Hepatocyte (in vitro differentiated cells): ENCODE measurements around the gene ITGB8. TPM values are rescaled to one million over a fixed set of nuclear protein-coding genes. Genes with fewer than 3 reads are reported as not detected.

Experiments
- DNase-seq: peaks from one replicate; pipeline ENCODE4 v3.0.0-alpha.2; 2016; ENCODE audit warnings: low spot score
- H2AFZ ChIP-seq: fragments of 200-600 bp; sonication (generic); 2 replicates; pipeline ENCODE4 v1.6.0; 2016; ENCODE audit warnings: antibody characterized with exemption, mild to moderate bottlenecking
- H3K27ac ChIP-seq: fragments of 200-600 bp; sonication (generic); 2 replicates; pipeline ENCODE4 v1.5.1; 2016; ENCODE audit warnings: mild to moderate bottlenecking
- H3K27me3 ChIP-seq: fragments of 200-600 bp; sonication (generic); 2 replicates; pipeline ENCODE4 v1.6.1; 2016
- H3K36me3 ChIP-seq: fragments of 200-600 bp; sonication (generic); replicated peaks from 2 replicates; pipeline ENCODE4 v1.5.1; 2016; ENCODE audit warnings: low read depth; ENCODE audit not compliant: insufficient read depth
- H3K4me1 ChIP-seq: fragments of 200-600 bp; sonication (generic); 2 replicates; pipeline ENCODE4 v1.5.1; 2016; ENCODE audit warnings: mild to moderate bottlenecking, moderate library complexity; ENCODE audit not compliant: insufficient read depth
- H3K4me2 ChIP-seq: fragments of 200-600 bp; sonication (generic); 2 replicates; pipeline ENCODE4 v1.6.0; 2016
- H3K4me3 ChIP-seq: fragments of 200-600 bp; sonication (generic); 2 replicates; pipeline ENCODE4 v1.5.1; 2016; ENCODE audit warnings: mild to moderate bottlenecking
- H3K79me2 ChIP-seq: fragments of 200-600 bp; sonication (generic); 2 replicates; pipeline ENCODE4 v1.6.0; 2017; ENCODE audit warnings: mild to moderate bottlenecking
- H3K9me2 ChIP-seq: fragments of 200-600 bp; sonication (generic); replicated peaks from 2 replicates; pipeline ENCODE4 v1.6.0; 2017; ENCODE audit warnings: mild to moderate bottlenecking; ENCODE audit not compliant: insufficient read depth
- H3K9me3 ChIP-seq: fragments of 200-600 bp; sonication (generic); 2 replicates; pipeline ENCODE4 v1.5.1; 2016; ENCODE audit warnings: low read depth, mild to moderate bottlenecking
- H4K20me1 ChIP-seq: fragments of 200-600 bp; sonication (generic); 2 replicates; pipeline ENCODE4 v1.6.0; 2016; ENCODE audit warnings: mild to moderate bottlenecking; ENCODE audit not compliant: insufficient read depth, poor library complexity, severe bottlenecking
- CTCF ChIP-seq: fragments of 200-600 bp; sonication (generic); IDR thresholded peaks from 2 replicates; pipeline ENCODE4 v1.5.1; 2016; ENCODE audit warnings: antibody characterized with exemption, mild to moderate bottlenecking; ENCODE audit not compliant: poor library complexity
- EZH2 ChIP-seq: fragments of 200-600 bp; sonication (generic); IDR thresholded peaks from 2 replicates; pipeline ENCODE4 v1.6.1; 2016; ENCODE audit warnings: antibody characterized with exemption, mild to moderate bottlenecking, borderline replicate concordance
- EZH2phosphoT487 ChIP-seq: fragments of 200-600 bp; sonication (generic); IDR thresholded peaks from one replicate; pipeline ENCODE4 v1.6.1; 2018; ENCODE audit warnings: antibody characterized with exemption, mild to moderate bottlenecking, low read depth, moderate library complexity; ENCODE audit not compliant: unreplicated experiment, severe bottlenecking
- WGBS: methylation state at CpG from one replicate; pipeline ENCODE4 v1.1.6; 2016; ENCODE audit warnings: low lambda C conversion rate; ENCODE audit errors: missing lambda C conversion rate; 5-methylcytosine and 5-hydroxymethylcytosine counted together
- polyA plus RNA-seq: library from polyadenylated mRNA; unstranded; fragments of >200 nt; fragmentation: Nextera tagmentation; extraction: Ambion mirVana; gene quantifications from 2 replicates; pipeline ENCODE4 v1.2.1, GENCODE V29; 2016
- total RNA-seq: library from RNA; depleted of rRNA; stranded (reverse); fragments of >200 nt; gene quantifications from 2 replicates; pipeline ENCODE4 v1.2.3, GENCODE V29; 2014

ITGB8 gene
- total and polyA plus RNA-seq, 2 experiments from 2014 or later = 7.2 to 37.0 TPM

DNA sequence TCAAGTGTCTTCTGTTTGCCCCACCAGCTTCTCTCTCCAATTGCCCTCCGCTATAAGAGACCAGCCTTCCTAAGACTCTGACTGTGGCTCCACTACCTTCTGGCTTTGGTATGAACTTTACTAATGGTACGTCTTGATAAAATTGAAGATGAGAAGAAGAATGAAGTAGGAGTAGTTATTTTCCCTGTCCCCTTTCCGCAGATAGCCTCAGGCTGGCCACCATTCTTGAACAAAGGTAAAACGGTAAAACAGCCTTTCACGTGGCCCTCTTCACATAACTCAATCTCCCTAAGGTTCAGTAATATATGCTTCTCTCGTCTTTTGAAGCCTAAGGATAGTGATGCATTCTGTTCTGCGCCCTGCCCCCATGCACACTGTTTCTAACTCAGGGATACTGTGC lies 9.9 kb upstream of the ITGB8 start:
- no peaks in the 10 kb centered on the region for H3K79me2 ChIP-seq
- H3K4me1 ChIP-seq = no peaks in the 10 kb centered on the region
- DNase-seq = no peak
- 90% methylated on average over 7 of the region's 7 CpGs for WGBS
- H3K4me3 ChIP-seq = no peak overlapping the region
- no peak overlapping the region for H3K27ac ChIP-seq
- TF ChIP-seq CTCF = no peak
- TF ChIP-seq EZH2phosphoT487 = no peak
- TF ChIP-seq EZH2 = no peak
- no peaks in the 10 kb centered on the region for H3K9me2 ChIP-seq
- no peak overlapping the region for H2AFZ ChIP-seq
- no peaks in the 10 kb centered on the region for H4K20me1 ChIP-seq
- H3K27me3 ChIP-seq = no peaks in the 10 kb centered on the region
- H3K4me2 ChIP-seq = no peak overlapping the region
- H3K36me3 ChIP-seq = no peaks in the 10 kb centered on the region
- no peaks in the 10 kb centered on the region for H3K9me3 ChIP-seq

- H3K36me3 ChIP-seq = no peaks in the 10 kb centered on the region
- H3K27me3 ChIP-seq = no peaks in the 10 kb centered on the region
- WGBS = 56% methylated on average over 2 of the region's 2 CpGs
- H2AFZ ChIP-seq = no peak overlapping the region
- no peak overlapping the region for H3K4me3 ChIP-seq
- H3K79me2 ChIP-seq = no peaks in the 10 kb centered on the region
- H3K4me2 ChIP-seq = no peak overlapping the region
- no peak overlapping the region for H3K27ac ChIP-seq
- no peaks in the 10 kb centered on the region for H3K9me3 ChIP-seq
- H3K9me2 ChIP-seq = no peaks in the 10 kb centered on the region
- H4K20me1 ChIP-seq = no peaks in the 10 kb centered on the region
- DNase-seq = no peak
- TF ChIP-seq CTCF = no peak
- TF ChIP-seq EZH2phosphoT487 = no peak
- TF ChIP-seq EZH2 = no peak
- no peaks in the 10 kb centered on the region for H3K4me1 ChIP-seq
These were observed 7.1 kb upstream of the ITGB8 start for GRCh38 chr7:20323595-20323994.

DNA sequence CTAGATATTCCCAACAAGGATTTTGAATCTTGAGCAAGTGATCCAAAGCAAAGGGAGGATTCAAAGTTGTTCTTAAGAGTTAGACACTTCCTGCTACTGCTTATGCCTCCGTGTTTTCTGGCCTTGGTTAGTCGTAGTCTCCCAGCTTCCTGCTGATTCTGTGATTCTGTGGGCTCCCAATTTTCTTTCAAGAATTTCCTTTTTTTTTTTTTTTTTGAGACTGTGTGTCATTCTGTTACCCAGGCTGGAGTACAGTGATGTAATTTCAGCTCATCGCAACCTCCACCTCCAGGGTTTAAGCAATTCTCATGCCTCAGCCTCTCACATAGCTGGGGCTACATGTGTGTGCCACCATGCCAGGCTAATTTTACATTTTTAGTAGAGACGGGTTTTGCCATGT lies 4.4 kb upstream of the ITGB8 start:
- no peaks in the 10 kb centered on the region for H4K20me1 ChIP-seq
- no peaks in the 10 kb centered on the region for H3K36me3 ChIP-seq
- no peaks in the 10 kb centered on the region for H3K9me3 ChIP-seq
- peaks cover 3% of the 10 kb centered on the region for H3K79me2 ChIP-seq
- TF ChIP-seq EZH2 (no peak), EZH2phosphoT487 (no peak), CTCF (no peak)
- H3K27ac ChIP-seq = no peak overlapping the region
- H3K9me2 ChIP-seq = no peaks in the 10 kb centered on the region
- no peak overlapping the region for H3K4me3 ChIP-seq
- no peaks in the 10 kb centered on the region for H3K27me3 ChIP-seq
- WGBS = 87% methylated on average over 4 of the region's 4 CpGs
- no peak overlapping the region for H3K4me2 ChIP-seq
- H2AFZ ChIP-seq = no peak overlapping the region
- H3K4me1 ChIP-seq = no peaks in the 10 kb centered on the region
- DNase-seq = no peak

GRCh38 chr7:20327055-20327454 lies 3.6 kb upstream of the ITGB8 start:
- no peaks in the 10 kb centered on the region for H3K9me2 ChIP-seq
- DNase-seq = no peak
- peaks cover 10% of the 10 kb centered on the region for H3K79me2 ChIP-seq
- H3K4me3 ChIP-seq = no peak overlapping the region
- no peak overlapping the region for H2AFZ ChIP-seq
- H4K20me1 ChIP-seq = no peaks in the 10 kb centered on the region
- H3K4me2 ChIP-seq = no peak overlapping the region
- no peaks in the 10 kb centered on the region for H3K36me3 ChIP-seq
- 90% methylated on average over 1 of the region's 1 CpG for WGBS
- H3K27me3 ChIP-seq = no peaks in the 10 kb centered on the region
- no peaks in the 10 kb centered on the region for H3K4me1 ChIP-seq
- no peak overlapping the region for H3K27ac ChIP-seq
- TF ChIP-seq EZH2phosphoT487 (no peak), CTCF (no peak), EZH2 (no peak)
- H3K9me3 ChIP-seq = no peaks in the 10 kb centered on the region
